AG04450 (cell line): ENCODE measurements around the gene ACACB. TPM values are rescaled to one million over a fixed set of nuclear protein-coding genes. Genes with fewer than 3 reads are reported as not detected.

Experiments used
- CTCF ChIA-PET: fragments of 300-600, 350-600 bp; formaldehyde crosslinking; extraction: SDS; loops from one replicate; lab custom pipeline; 2022; ENCODE audit warnings: antibody characterized with exemption, inconsistent platforms; lab: Charles Lee
- POLR2A ChIA-PET: fragments of 350-600 bp; formaldehyde crosslinking; extraction: SDS; loops from one replicate; lab custom pipeline; 2021; ENCODE audit warnings: antibody characterized with exemption, inconsistent platforms; lab: Yijun Ruan, JAX
- DNase-seq: peaks from one replicate; pipeline ENCODE4 v3.0.0-alpha.2; 2011; ENCODE audit warnings: low read depth, low spot score
- H3K27ac ChIP-seq: one replicate; pipeline ENCODE4 v1.5.1; 2012; ENCODE audit warnings: low read depth, low read length, control low read depth
- H3K27me3 ChIP-seq: one replicate; pipeline ENCODE4 v1.6.0; 2012; ENCODE audit warnings: low read length; ENCODE audit not compliant: control insufficient read depth, insufficient read depth
- H3K4me3 ChIP-seq: 2 replicates; pipeline ENCODE4 v1.5.1; 2011; ENCODE audit warnings: mild to moderate bottlenecking, low read depth, low read length, control low read depth
- H3K9me3 ChIP-seq: 2 replicates; pipeline ENCODE4 v1.5.1; 2012; ENCODE audit warnings: low read length; ENCODE audit not compliant: control insufficient read depth, insufficient read depth
- polyA plus RNA-seq: library from polyadenylated mRNA; depleted of rRNA; stranded (reverse); fragments of >200 nt; gene quantifications from 2 replicates; pipeline ENCODE4 v1.2.3, GENCODE V29; 2011
- TF ChIP-seq, protein P1 (sequence below): IDR thresholded peaks from 2 replicates; pipeline ENCODE4 v1.5.1; 2011; ENCODE audit warnings: low read depth, low read length, control low read depth, inconsistent platforms

The ACACB gene
- polyA plus RNA-seq, 1 experiment, result 3.2 TPM

DNA sequence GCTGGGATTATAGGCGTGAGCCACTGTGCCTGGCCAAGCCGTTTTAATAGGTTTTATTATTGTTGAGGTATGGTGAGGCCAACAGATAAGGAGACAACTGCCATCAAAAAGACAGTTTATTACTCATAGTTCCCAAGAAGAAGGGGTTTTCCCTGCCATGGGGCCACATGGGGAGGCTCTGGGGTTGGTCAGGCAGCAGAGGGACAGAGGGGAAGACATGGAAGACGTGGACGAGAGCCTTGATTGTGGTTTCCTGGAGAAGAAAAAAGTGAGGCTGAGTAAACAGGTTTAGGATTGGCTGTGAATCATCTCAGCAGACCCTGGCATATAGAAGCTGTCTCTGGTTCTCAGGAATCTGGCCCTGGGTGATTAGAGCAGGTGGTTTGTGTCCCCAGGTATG lies 122.8 kb downstream of the ACACB start:
- ChIA-PET CTCF (no interaction called here), POLR2A (no interaction called here)
- H3K9me3 ChIP-seq, result no peaks in the 10 kb centered on the region
- TF ChIP-seq, protein P1, sequence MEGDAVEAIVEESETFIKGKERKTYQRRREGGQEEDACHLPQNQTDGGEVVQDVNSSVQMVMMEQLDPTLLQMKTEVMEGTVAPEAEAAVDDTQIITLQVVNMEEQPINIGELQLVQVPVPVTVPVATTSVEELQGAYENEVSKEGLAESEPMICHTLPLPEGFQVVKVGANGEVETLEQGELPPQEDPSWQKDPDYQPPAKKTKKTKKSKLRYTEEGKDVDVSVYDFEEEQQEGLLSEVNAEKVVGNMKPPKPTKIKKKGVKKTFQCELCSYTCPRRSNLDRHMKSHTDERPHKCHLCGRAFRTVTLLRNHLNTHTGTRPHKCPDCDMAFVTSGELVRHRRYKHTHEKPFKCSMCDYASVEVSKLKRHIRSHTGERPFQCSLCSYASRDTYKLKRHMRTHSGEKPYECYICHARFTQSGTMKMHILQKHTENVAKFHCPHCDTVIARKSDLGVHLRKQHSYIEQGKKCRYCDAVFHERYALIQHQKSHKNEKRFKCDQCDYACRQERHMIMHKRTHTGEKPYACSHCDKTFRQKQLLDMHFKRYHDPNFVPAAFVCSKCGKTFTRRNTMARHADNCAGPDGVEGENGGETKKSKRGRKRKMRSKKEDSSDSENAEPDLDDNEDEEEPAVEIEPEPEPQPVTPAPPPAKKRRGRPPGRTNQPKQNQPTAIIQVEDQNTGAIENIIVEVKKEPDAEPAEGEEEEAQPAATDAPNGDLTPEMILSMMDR, result no peak
- H3K27ac ChIP-seq, result no peak overlapping the region
- DNase-seq, result no peak
- no peaks in the 10 kb centered on the region for H3K27me3 ChIP-seq
- no peak overlapping the region for H3K4me3 ChIP-seq

DNA sequence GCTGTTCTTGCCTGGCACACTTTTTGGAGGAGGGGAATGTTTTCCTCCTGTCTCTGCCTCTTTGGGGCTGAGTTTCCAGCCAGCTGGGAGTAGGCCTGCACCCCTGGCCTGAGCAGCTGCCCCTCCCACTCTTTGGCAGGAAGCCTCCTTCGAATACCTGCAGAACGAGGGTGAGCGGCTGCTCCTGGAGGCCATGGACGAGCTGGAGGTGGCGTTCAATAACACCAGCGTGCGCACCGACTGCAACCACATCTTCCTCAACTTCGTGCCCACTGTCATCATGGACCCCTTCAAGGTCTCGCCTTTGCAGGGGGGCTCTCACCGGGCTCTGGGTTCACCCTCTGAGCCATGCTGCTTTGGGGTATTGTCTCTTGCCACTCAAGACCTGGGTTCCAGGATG lies 123.3 kb downstream of the ACACB start:
- Histone ChIP-seq H3K27me3 (no peaks in the 10 kb centered on the region), H3K9me3 (no peaks in the 10 kb centered on the region), H3K4me3 (no peak overlapping the region), H3K27ac (no peak overlapping the region)
- no peak for DNase-seq
- TF ChIP-seq, protein P1, result no peak
- ChIA-PET POLR2A (no interaction called here), CTCF (no interaction called here)

DNA sequence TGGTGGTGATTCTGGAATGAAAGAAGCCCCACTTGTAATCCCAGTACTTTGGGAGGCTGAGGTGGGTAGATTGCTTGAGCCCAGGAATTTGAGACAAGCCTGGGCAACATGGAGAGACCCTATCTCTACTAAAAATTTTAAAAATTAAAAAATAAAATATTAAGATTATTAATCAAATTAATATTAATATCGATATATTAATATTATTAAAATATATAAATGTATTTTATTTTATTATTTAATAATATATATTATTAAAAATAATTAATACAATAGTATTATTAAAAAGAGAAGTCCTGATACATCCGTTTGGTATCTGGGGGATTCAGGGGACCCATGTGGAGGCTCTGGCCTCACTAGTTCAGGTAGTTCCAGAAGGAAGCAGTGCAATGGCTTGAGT lies 124.0 kb downstream of the ACACB start:
- TF ChIP-seq, protein P1, result no peak
- H3K9me3 ChIP-seq, result no peaks in the 10 kb centered on the region
- no peak for DNase-seq
- no peaks in the 10 kb centered on the region for H3K27me3 ChIP-seq
- no peak overlapping the region for H3K27ac ChIP-seq
- POLR2A ChIA-PET, result no interaction called here
- H3K4me3 ChIP-seq, result no peak overlapping the region
- CTCF ChIA-PET, result no interaction called here

DNA sequence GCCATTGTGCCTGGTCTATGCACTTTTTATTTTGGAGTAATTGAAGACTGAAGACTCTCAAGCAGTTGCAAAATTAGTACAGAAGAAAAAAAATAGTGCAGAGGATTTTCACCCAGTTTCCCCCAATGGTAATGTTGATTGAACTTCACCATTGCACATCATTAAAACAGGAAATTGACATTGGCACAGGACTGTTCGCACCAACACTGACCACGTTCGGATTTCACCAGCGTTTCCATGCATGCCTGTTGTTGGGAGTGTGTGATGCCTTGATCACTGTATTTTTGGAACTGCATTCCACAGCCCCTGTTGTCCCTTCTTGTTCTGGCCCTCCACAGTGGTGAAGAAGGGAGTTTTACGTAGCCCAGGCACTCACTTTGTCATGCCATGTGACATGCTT lies 125.5 kb downstream of the ACACB start:
- Histone ChIP-seq H3K9me3 (no peaks in the 10 kb centered on the region), H3K4me3 (no peak overlapping the region), H3K27me3 (no peaks in the 10 kb centered on the region), H3K27ac (no peak overlapping the region)
- POLR2A ChIA-PET, result no interaction called here
- CTCF ChIA-PET, result no interaction called here
- DNase-seq, result no peak
- TF ChIP-seq, protein P1, result no peak

DNA sequence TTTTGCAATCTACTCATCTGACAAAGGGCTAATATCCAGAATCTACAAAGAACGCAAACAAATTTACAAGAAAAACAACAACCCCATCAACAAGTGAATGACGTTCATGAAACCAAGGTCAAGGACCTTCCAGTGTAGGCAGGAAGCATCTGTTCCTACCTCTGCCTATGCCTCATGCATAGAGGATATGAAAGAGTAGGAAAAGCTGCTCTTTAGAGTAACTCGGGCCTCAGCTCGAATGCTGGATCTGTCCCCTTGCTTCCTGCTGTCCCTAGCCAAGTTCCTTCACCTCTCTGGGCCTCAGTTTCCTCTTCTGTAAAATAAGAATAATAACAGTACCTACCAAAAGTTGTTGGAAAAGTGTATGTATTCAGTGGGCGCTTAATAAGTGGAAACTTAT lies 127.7 kb downstream of the ACACB start:
- no peak for DNase-seq
- TF ChIP-seq, protein P1, result no peak
- ChIA-PET CTCF (no interaction called here), POLR2A (no interaction called here)
- Histone ChIP-seq H3K27ac (no peak overlapping the region), H3K27me3 (no peaks in the 10 kb centered on the region), H3K4me3 (no peak overlapping the region), H3K9me3 (no peaks in the 10 kb centered on the region)
